Left lung (tissue), 10 donors: ENCODE data around the gene ATP5F1D. TPM values are rescaled to one million over a fixed set of nuclear protein-coding genes. Genes with fewer than 3 reads are reported as not detected.

Experiments
- ATAC-seq: fragments of 200-7000 bp; cut with Tn5 transposase; one replicate; pipeline ENCODE4 v1.9.1; 2020; ENCODE audit warnings: moderate library complexity
- DNase-seq, 4 donors: peaks; one replicate each; pipeline ENCODE4 v3.0.0-alpha.2; 2013 to 2020
- H3K27ac ChIP-seq, 2 donors: fragments of 200-600 bp; sonication (generic) in 1 of 2; one replicate each; pipeline versions ENCODE4 v1.5.0 to v1.8.0; 2020 to 2021
- H3K27me3 ChIP-seq, 2 donors: fragments of 200-600 bp; sonication (generic) in 1 of 2; one replicate each; pipeline versions ENCODE4 v1.5.0 to v1.8.0; 2020 to 2021
- H3K36me3 ChIP-seq, 2 donors: fragments of 200-600 bp; sonication (generic) in 1 of 2; one replicate each; pipeline versions ENCODE4 v1.5.0 to v1.8.0; 2020 to 2021
- H3K4me1 ChIP-seq, 2 donors: fragments of 200-600 bp; one replicate each; pipeline ENCODE4 v1.8.0; 2021
- H3K4me3 ChIP-seq, 2 donors: fragments of 200-600 bp; sonication (generic) in 1 of 2; one replicate each; pipeline versions ENCODE4 v1.5.0 to v1.8.0; 2020 to 2021; ENCODE audit warnings: mild to moderate bottlenecking in 1 of 2
- H3K9me3 ChIP-seq, 2 donors: fragments of 200-600 bp; sonication (generic) in 1 of 2; one replicate each; pipeline versions ENCODE4 v1.5.0 to v1.8.0; 2020 to 2021
- intact Hi-C, 2 donors: fragments of 100-400 bp; cut with DNase I; formaldehyde crosslinking; loops; one replicate each; pipeline versions ENCODE4 v1.11.2 to v1.14.2; 2022
- polyA plus RNA-seq, 6 donors: library from polyadenylated mRNA; unstranded; fragments of 120-200 nt; gene quantifications; one replicate each; pipeline ENCODE4 v1.2.1, GENCODE V29; 2013; ENCODE audit not compliant: insufficient read length in 6 of 6
- total RNA-seq, 2 donors: library from RNA; stranded (reverse); fragmentation: NEBNext Ultra II Directional; extraction: Animal tissue kit (Norgen Biotek cat#: 25700); gene quantifications; one replicate each; pipeline ENCODE4 v1.2.1, GENCODE V29; 2021
- TF ChIP-seq, protein P1 (sequence below), 2 donors: fragments of 200-600 bp; sonication (generic) in 1 of 2; IDR thresholded peaks; one replicate each; pipeline versions ENCODE4 v1.5.0 to v1.8.0; 2021; ENCODE audit warnings: antibody characterized with exemption in 2 of 2
- donor health status: DM: no; HTN: yes; CAD: no.
- donor health status: DM: no; HTN: no; CAD: no.

The ATP5F1D gene
- total and polyA plus RNA-seq, 8 donors, result 55.0 to 161 (median 83.7) TPM

DNA sequence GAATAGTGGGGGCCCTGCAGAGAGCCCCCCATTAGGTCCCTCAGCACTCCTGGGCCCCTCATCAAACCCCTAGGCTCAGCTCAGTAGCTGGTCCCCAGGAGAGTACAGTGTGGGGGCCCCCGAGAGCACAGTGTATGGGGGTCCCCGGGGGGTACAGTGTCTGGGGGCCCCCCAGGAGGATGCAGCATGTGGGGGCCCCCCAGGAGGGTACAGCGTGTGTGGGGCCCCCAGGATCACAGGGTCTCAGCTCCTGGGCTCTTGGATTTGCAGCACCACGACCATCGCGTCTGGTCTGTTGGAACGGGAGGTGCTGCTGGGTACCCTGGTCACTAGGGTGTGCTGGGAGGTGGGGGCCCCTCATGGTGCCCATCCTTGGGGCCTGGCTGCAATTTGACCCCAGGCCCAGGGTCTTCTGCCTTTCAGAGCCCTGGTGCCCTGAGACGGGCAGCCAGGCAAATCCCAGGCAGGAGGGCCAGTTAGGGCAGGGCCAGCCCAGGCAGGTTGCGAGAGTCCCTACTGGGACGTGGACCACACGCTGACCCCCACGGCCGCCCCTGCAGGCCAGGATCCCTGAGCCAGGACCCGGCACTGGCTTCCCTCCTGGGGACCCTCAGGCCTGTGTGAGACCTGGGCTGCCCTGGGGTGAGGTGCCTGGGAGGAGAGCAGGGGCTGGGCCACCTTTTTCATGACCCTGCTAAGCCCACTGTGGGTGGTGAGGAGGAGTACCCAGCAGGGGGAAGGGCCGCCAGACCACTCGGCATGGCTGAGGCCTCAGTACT lies 17.3 kb upstream of the ATP5F1D start:
- intact Hi-C loops, result no loop called here
- H3K4me1 ChIP-seq, result peaks cover 0 to 6% of the 10 kb centered on the region in 2 donors
- peaks cover 0 to 88% of the 10 kb centered on the region in 2 donors for H3K36me3 ChIP-seq
- DNase-seq (no peak), ATAC-seq (no peak)
- no peak overlapping the region for H3K4me3 ChIP-seq
- no peak overlapping the region for H3K27ac ChIP-seq
- H3K9me3 ChIP-seq, result no peaks in the 10 kb centered on the region
- H3K27me3 ChIP-seq, result no peaks in the 10 kb centered on the region
- TF ChIP-seq, protein P1, sequence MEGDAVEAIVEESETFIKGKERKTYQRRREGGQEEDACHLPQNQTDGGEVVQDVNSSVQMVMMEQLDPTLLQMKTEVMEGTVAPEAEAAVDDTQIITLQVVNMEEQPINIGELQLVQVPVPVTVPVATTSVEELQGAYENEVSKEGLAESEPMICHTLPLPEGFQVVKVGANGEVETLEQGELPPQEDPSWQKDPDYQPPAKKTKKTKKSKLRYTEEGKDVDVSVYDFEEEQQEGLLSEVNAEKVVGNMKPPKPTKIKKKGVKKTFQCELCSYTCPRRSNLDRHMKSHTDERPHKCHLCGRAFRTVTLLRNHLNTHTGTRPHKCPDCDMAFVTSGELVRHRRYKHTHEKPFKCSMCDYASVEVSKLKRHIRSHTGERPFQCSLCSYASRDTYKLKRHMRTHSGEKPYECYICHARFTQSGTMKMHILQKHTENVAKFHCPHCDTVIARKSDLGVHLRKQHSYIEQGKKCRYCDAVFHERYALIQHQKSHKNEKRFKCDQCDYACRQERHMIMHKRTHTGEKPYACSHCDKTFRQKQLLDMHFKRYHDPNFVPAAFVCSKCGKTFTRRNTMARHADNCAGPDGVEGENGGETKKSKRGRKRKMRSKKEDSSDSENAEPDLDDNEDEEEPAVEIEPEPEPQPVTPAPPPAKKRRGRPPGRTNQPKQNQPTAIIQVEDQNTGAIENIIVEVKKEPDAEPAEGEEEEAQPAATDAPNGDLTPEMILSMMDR (IDR thresholded peaks at IDR 0.05), result no peak

DNA sequence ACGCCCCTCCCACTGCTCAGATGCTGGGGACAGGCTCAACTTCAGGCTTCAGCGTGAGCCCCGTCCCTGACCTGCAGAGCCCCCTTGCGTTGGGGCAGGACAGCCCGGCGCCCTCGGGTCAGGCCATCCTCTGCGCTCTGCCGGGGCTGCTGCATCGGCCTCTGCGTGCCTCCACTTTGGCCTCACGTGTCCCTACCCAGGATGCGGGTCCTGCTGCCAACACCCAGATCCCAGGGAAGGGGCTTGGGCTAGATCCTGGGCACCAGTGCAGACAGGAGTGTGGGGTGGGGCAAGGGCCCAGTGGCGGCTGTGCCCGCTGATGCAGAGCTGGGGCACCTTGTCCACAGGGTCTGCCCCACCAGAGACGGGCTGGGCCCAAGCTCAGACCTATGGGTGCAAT lies 16.7 kb upstream of the ATP5F1D start:
- no peak for ATAC-seq
- H3K9me3 ChIP-seq, result no peaks in the 10 kb centered on the region

DNA sequence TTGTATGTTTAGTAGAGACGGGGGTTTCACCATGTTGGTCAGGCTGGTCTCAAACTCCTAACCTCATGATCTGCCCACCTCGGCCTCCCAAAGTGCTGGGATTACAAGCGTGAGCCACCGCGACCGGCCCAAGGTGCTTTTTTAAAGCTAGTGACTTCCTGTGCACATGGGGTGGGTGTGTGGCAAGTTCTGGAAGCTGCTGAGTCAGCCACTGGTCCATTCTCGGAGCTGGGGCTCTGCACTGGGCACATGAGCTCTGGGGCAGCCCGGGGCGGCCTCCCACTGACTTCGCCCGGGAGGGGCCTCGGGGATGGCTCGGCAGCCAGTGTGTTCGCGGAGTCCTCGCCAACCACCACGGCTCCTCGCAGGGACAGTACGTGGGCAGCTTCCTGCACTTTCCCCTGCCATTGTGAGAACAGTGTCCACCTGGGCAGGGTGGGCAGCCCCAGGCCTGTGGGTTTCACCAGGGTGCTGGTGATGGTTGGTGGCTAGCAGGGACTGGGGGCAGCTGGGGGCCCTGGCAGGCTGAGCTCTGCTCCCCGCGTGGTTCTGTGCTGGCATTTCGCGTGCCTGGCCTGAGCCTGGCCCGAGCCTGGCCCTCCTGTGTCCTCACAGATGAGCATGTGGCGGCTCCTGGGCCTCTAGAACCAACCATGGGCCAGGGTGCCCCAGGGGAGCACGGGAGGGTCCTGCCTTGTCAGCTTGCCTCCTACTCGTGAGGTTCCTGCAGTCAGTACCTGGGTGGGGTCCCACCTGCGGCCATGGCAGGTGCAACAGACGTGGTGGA lies 15.9 kb upstream of the ATP5F1D start:
- H3K27me3 ChIP-seq, result no peaks in the 10 kb centered on the region
- ATAC-seq (no peak), DNase-seq (no peak)
- intact Hi-C loops, result no loop called here
- H3K36me3 ChIP-seq, result peaks cover 0 to 78% of the 10 kb centered on the region in 2 donors
- no peaks in the 10 kb centered on the region for H3K9me3 ChIP-seq
- H3K27ac ChIP-seq, result no peak overlapping the region
- H3K4me1 ChIP-seq, result peaks cover 0 to 6% of the 10 kb centered on the region in 2 donors
- TF ChIP-seq, protein P1 (IDR thresholded peaks at IDR 0.05), result no peak
- H3K4me3 ChIP-seq, result no peak overlapping the region

More for the DNA sequence above, 16.7 kb upstream of the ATP5F1D start:
- TF ChIP-seq, protein P1 (IDR thresholded peaks at IDR 0.05), result no peak
- intact Hi-C loops, result no loop called here
- no peaks in the 10 kb centered on the region for H3K27me3 ChIP-seq
- no peak for DNase-seq
- H3K4me1 ChIP-seq, result peaks cover 0 to 6% of the 10 kb centered on the region in 2 donors
- H3K27ac ChIP-seq, result no peak overlapping the region
- no peak overlapping the region for H3K4me3 ChIP-seq
- H3K36me3 ChIP-seq, result peaks cover 0 to 85% of the 10 kb centered on the region in 2 donors

DNA sequence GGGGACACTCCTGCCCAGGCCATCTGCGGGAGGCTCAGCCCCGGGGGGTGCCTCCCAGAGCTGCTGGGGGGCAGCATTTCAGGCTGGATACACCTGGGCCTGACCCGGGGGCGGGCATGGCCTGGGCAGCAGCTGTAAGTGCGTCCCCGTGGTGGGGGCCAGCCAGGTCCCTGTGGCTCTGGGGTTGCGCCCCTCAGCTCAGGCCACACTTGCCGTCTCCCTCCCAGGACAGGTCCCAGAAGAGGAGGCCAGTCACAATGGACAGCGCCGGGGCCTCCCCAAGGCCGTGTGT lies 15.4 kb upstream of the ATP5F1D start:
- no peak for ATAC-seq
- H3K4me3 ChIP-seq, result no peak overlapping the region
- intact Hi-C loops, result no loop called here
- H3K9me3 ChIP-seq, result no peaks in the 10 kb centered on the region
- TF ChIP-seq, protein P1 (IDR thresholded peaks at IDR 0.05), result no peak
- DNase-seq, result no peak
- peaks cover 0 to 72% of the 10 kb centered on the region in 2 donors for H3K36me3 ChIP-seq
- H3K27ac ChIP-seq, result no peak overlapping the region
- no peaks in the 10 kb centered on the region for H3K27me3 ChIP-seq
- H3K4me1 ChIP-seq, result peaks cover 0 to 6% of the 10 kb centered on the region in 2 donors
